GM18507 (cell line): Measurements from ENCODE around the gene KAZN.

ENCODE experiments used
- DNase-seq: peaks from one replicate; pipeline ENCODE4 v3.0.0; 2011; ENCODE audit warnings: low read depth; ENCODE audit not compliant: insufficient read length; ENCODE audit errors: extremely low spot score
- FAIRE-seq: peaks from 2 replicates; lab custom pipeline; 2011; peaks lifted over from hg19 to GRCh38; lab: Jason Lieb, UNC

Gene KAZN

GRCh38 chr1:14970115-14970798 is 371.8 kb downstream of the KAZN start:
- DNase-seq (no peak), FAIRE-seq (no peak)

- FAIRE-seq (no peak), DNase-seq (no peak)
These were observed 372.3 kb downstream of the KAZN start for GRCh38 chr1:14970799-14971141.

GRCh38 chr1:14971221-14971620 is 372.7 kb downstream of the KAZN start:
- no peak for DNase-seq
- FAIRE-seq = no peak

- FAIRE-seq (no peak), DNase-seq (no peak)
These were observed 373.6 kb downstream of the KAZN start for GRCh38 chr1:14972107-14972506.

- no peak for FAIRE-seq
These were observed 375.3 kb downstream of the KAZN start for GRCh38 chr1:14973773-14974172.

GRCh38 chr1:14974361-14974760 is 375.9 kb downstream of the KAZN start:
- no peak for FAIRE-seq
- no peak for DNase-seq

More at GRCh38 chr1:14973773-14974172, 375.3 kb downstream of the KAZN start:
- DNase-seq = no peak

- FAIRE-seq (no peak), DNase-seq (no peak)
These were observed 376.6 kb downstream of the KAZN start for GRCh38 chr1:14975119-14975518.

- no peak for DNase-seq
- FAIRE-seq = no peak
These were observed 377.8 kb downstream of the KAZN start for GRCh38 chr1:14976256-14976655.

- FAIRE-seq (no peak), DNase-seq (no peak)
These were observed 378.9 kb downstream of the KAZN start for GRCh38 chr1:14977338-14977931.

GRCh38 chr1:14980621-14981218 is 382.2 kb downstream of the KAZN start:
- DNase-seq (no peak), FAIRE-seq (no peak)

- DNase-seq = no peak
- no peak for FAIRE-seq
These were observed 383.5 kb downstream of the KAZN start for GRCh38 chr1:14982029-14982428.

- FAIRE-seq = no peak
- DNase-seq = no peak
These were observed 384.8 kb downstream of the KAZN start for GRCh38 chr1:14983277-14983676.

- no peak for FAIRE-seq
- no peak for DNase-seq
These were observed 387.7 kb downstream of the KAZN start for GRCh38 chr1:14986168-14986567.

- no peak for DNase-seq
- no peak for FAIRE-seq
These were observed 389.5 kb downstream of the KAZN start for GRCh38 chr1:14987829-14988603.

GRCh38 chr1:14988636-14989035 is 390.2 kb downstream of the KAZN start:
- FAIRE-seq = no peak
- DNase-seq = no peak

- FAIRE-seq = no peak
These were observed 391.6 kb downstream of the KAZN start for GRCh38 chr1:14989931-14990728.

GRCh38 chr1:14993414-14993813 is 394.9 kb downstream of the KAZN start:
- FAIRE-seq = no peak

More at GRCh38 chr1:14989931-14990728, 391.6 kb downstream of the KAZN start:
- no peak for DNase-seq

GRCh38 chr1:14994148-14994547 is 395.7 kb downstream of the KAZN start:
- FAIRE-seq (no peak), DNase-seq (no peak)

More at GRCh38 chr1:14993414-14993813, 394.9 kb downstream of the KAZN start:
- DNase-seq = no peak

GRCh38 chr1:14994841-14995437 is 396.5 kb downstream of the KAZN start:
- no peak for FAIRE-seq
- DNase-seq = no peak
